ENCODE data around the gene STK16. TPM values are rescaled to one million over a fixed set of nuclear protein-coding genes. Genes with fewer than 3 reads are reported as not detected.
A peak's percentile ranks its signal among the peaks of the same experiment; 100 is the strongest.

The STK16 gene
- total and polyA plus RNA-seq, 2 of the 13 experiments (the other 11 are each of a cell fraction or from before 2014, with no cell fraction given) = 28.0 to 50.9 TPM

DNA sequence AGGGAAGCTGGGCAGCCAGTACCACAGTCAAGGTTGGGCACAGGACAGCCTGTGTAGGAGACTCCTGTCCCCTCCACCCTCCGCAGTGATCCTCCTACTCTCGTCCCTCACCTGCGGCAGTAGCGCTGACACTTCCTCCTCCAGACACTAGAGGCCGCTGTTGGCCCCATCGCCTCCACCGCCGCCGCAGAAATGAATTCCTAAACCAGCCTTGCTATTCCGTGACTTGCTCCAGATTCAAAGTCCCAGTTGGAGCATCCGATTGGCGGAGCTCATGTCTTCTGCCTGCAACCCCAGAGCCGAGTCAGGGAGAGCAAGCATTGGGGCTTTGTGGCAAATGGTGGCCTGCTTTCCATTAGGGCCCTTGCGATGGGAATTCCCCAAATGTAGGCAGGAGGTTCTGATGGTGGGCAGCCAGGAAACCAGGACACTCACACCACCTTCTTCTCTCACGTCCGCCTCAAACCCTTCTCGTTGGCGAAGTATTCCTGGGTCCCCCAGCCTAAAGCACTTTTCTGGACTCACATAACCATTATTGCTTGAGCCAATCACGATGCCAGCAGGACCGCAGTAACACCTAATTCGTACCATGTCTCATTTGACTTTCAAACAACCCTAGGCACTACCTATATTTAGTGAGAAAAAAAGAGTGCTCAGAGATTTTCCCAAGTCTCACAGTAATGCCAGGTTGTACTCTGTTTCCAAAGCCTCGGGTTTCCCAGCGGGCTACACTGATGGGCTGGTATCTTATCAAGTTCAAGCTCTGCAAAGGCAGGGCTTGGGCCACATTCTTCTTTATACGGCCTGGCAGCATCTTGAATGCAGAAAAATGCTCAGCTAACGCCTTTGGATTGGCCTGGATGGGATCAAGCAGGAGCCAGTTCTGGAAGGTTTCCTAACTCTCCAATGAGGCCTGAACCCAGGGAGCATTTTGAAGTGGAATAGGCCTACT is 32.7 kb downstream of the STK16 start (continued):
- no peak; the same call in 1 of the 2 replicates for TF ChIP-seq ARNT2 (CRISPR knock-in tag; IDR thresholded peaks at IDR 0.05; ENCODE audit: low read depth)
- no peak for TF ChIP-seq SP140L (CRISPR knock-in tag; IDR thresholded peaks at IDR 0.05; ENCODE audit: borderline replicate concordance)
- TF ChIP-seq NR2F1 (CRISPR knock-in tag; IDR thresholded peaks at IDR 0.05) = no peak
- peak; percentile 83; the same call in 1 of the 2 replicates for TF ChIP-seq ZSCAN29 (CRISPR knock-in tag; conservative IDR thresholded peaks at IDR 0.05)
- no peak for TF ChIP-seq ZNF773 (CRISPR knock-in tag; IDR thresholded peaks at IDR 0.05; ENCODE audit: borderline replicate concordance)
- 0 out of 2 replicates have a peak, but pooled peaks have one; percentile 37 for TF ChIP-seq PPARG (CRISPR knock-in tag; conservative IDR thresholded peaks at IDR 0.05)
- TF ChIP-seq, protein P1, sequence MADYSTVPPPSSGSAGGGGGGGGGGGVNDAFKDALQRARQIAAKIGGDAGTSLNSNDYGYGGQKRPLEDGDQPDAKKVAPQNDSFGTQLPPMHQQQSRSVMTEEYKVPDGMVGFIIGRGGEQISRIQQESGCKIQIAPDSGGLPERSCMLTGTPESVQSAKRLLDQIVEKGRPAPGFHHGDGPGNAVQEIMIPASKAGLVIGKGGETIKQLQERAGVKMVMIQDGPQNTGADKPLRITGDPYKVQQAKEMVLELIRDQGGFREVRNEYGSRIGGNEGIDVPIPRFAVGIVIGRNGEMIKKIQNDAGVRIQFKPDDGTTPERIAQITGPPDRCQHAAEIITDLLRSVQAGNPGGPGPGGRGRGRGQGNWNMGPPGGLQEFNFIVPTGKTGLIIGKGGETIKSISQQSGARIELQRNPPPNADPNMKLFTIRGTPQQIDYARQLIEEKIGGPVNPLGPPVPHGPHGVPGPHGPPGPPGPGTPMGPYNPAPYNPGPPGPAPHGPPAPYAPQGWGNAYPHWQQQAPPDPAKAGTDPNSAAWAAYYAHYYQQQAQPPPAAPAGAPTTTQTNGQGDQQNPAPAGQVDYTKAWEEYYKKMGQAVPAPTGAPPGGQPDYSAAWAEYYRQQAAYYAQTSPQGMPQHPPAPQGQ (CRISPR knock-in tag; IDR thresholded peaks at IDR 0.05; ENCODE audit: borderline replicate concordance) = no peak
- TF ChIP-seq ZNF234 (CRISPR knock-in tag; conservative IDR thresholded peaks at IDR 0.05) = no peak
- TF ChIP-seq ZNF333 (CRISPR knock-in tag; IDR thresholded peaks at IDR 0.05; ENCODE audit: borderline replicate concordance) = peak; percentile 79
- TF ChIP-seq, protein P2, sequence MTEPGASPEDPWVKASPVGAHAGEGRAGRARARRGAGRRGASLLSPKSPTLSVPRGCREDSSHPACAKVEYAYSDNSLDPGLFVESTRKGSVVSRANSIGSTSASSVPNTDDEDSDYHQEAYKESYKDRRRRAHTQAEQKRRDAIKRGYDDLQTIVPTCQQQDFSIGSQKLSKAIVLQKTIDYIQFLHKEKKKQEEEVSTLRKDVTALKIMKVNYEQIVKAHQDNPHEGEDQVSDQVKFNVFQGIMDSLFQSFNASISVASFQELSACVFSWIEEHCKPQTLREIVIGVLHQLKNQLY (CRISPR knock-in tag; IDR thresholded peaks at IDR 0.05) = 0 out of 2 replicates have a peak, but pooled peaks have one; percentile 27
- TF ChIP-seq, protein P3, sequence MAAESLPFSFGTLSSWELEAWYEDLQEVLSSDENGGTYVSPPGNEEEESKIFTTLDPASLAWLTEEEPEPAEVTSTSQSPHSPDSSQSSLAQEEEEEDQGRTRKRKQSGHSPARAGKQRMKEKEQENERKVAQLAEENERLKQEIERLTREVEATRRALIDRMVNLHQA (CRISPR knock-in tag; IDR thresholded peaks at IDR 0.05) = no peak
- TF ChIP-seq ZNF451 (CRISPR knock-in tag; IDR thresholded peaks at IDR 0.05) = no peak
- no peak for TF ChIP-seq RAD51 (IDR thresholded peaks at IDR 0.05; ENCODE audit: borderline replicate concordance)
- TF ChIP-seq ZBTB3 (CRISPR knock-in tag; IDR thresholded peaks at IDR 0.05; ENCODE audit: borderline replicate concordance, low read depth) = no peak
- TF ChIP-seq, protein P4, sequence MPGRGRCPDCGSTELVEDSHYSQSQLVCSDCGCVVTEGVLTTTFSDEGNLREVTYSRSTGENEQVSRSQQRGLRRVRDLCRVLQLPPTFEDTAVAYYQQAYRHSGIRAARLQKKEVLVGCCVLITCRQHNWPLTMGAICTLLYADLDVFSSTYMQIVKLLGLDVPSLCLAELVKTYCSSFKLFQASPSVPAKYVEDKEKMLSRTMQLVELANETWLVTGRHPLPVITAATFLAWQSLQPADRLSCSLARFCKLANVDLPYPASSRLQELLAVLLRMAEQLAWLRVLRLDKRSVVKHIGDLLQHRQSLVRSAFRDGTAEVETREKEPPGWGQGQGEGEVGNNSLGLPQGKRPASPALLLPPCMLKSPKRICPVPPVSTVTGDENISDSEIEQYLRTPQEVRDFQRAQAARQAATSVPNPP (CRISPR knock-in tag; IDR thresholded peaks at IDR 0.05) = no peak
- no peak for TF ChIP-seq ZFYVE20 (CRISPR knock-in tag; IDR thresholded peaks at IDR 0.05; ENCODE audit: borderline replicate concordance, low read depth)
- TF ChIP-seq ZNF781 (CRISPR knock-in tag; IDR thresholded peaks at IDR 0.05; ENCODE audit: borderline replicate concordance, not compliant biosample characterization) = no peak
- TF ChIP-seq TARDBP (CRISPR knock-in tag; IDR thresholded peaks at IDR 0.05) = no peak
- no peak for TF ChIP-seq RFX5 (IDR thresholded peaks at IDR 0.05; ENCODE audit: low read depth, low read length)
- TF ChIP-seq BHLHE40 (IDR thresholded peaks at IDR 0.05; ENCODE audit: low read length) = no peak
- TF ChIP-seq, protein P5, sequence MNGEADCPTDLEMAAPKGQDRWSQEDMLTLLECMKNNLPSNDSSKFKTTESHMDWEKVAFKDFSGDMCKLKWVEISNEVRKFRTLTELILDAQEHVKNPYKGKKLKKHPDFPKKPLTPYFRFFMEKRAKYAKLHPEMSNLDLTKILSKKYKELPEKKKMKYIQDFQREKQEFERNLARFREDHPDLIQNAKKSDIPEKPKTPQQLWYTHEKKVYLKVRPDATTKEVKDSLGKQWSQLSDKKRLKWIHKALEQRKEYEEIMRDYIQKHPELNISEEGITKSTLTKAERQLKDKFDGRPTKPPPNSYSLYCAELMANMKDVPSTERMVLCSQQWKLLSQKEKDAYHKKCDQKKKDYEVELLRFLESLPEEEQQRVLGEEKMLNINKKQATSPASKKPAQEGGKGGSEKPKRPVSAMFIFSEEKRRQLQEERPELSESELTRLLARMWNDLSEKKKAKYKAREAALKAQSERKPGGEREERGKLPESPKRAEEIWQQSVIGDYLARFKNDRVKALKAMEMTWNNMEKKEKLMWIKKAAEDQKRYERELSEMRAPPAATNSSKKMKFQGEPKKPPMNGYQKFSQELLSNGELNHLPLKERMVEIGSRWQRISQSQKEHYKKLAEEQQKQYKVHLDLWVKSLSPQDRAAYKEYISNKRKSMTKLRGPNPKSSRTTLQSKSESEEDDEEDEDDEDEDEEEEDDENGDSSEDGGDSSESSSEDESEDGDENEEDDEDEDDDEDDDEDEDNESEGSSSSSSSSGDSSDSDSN (CRISPR knock-in tag; IDR thresholded peaks at IDR 0.05) = no peak; the same call in 1 of the 2 replicates
- no peak for TF ChIP-seq ZNF253 (CRISPR knock-in tag; IDR thresholded peaks at IDR 0.05; ENCODE audit: borderline replicate concordance)
